SU-DHL-6 (cell line): ENCODE results near the gene DENND5B.

Experiments
- H2AFZ ChIP-seq: fragments of 200-600 bp; sonication (generic); 2 replicates; pipeline ENCODE4 v1.6.1; 2014; ENCODE audit warnings: low read depth, mild to moderate bottlenecking, moderate library complexity, mixed read lengths, antibody characterized with exemption, low read length; ENCODE audit not compliant: severe bottlenecking
- H3F3A ChIP-seq: fragments of 200-600 bp; shearing (Covaris generic); 2 replicates; pipeline ENCODE4 v1.6.0; 2016; ENCODE audit warnings: antibody characterized with exemption, mild to moderate bottlenecking; ENCODE audit not compliant: insufficient read depth
- H3K27ac ChIP-seq: fragments of 200-600 bp; sonication (generic); 2 replicates; pipeline ENCODE4 v1.5.1; 2016; ENCODE audit warnings: low read depth, mild to moderate bottlenecking, low read length, moderate library complexity, mixed read lengths
- H3K27me3 ChIP-seq: fragments of 200-600 bp; sonication (generic), shearing (Covaris generic); 2 replicates; pipeline ENCODE4 v1.6.0; 2014; ENCODE audit warnings: mild to moderate bottlenecking, low read length
- H3K36me3 ChIP-seq: fragments of 200-600 bp; sonication (generic); 2 replicates; pipeline ENCODE4 v1.6.1; 2014; ENCODE audit warnings: mild to moderate bottlenecking, low read length, mixed read lengths
- H3K4me2 ChIP-seq: fragments of 300-600, 200-600 bp; shearing (Covaris generic), sonication (generic); 2 replicates; pipeline ENCODE4 v1.6.0; 2014; ENCODE audit warnings: low read length, low read depth, mild to moderate bottlenecking; ENCODE audit not compliant: poor library complexity, severe bottlenecking
- H3K4me3 ChIP-seq: fragments of 200-600 bp; sonication (generic); 2 replicates; pipeline ENCODE4 v1.5.1; 2014; ENCODE audit warnings: antibody characterized with exemption, low read length, mild to moderate bottlenecking, mixed read lengths; ENCODE audit not compliant: insufficient read depth, poor library complexity, severe bottlenecking
- H3K79me2 ChIP-seq: fragments of 200-600 bp; sonication (generic); 2 replicates; pipeline ENCODE4 v1.6.1; 2014; ENCODE audit warnings: mild to moderate bottlenecking, low read length, moderate library complexity; ENCODE audit not compliant: insufficient read depth
- H3K9ac ChIP-seq: fragments of 200-600 bp; sonication (generic); 2 replicates; pipeline ENCODE4 v1.7.0; 2014; ENCODE audit warnings: mild to moderate bottlenecking, low read length
- H3K9me2 ChIP-seq: fragments of 200-600 bp; sonication (generic); replicated peaks from 2 replicates; pipeline ENCODE4 v1.6.1; 2014; ENCODE audit warnings: low read length; ENCODE audit not compliant: insufficient read depth
- H3K9me3 ChIP-seq: fragments of 200-600 bp; sonication (generic); 2 replicates; pipeline ENCODE4 v1.6.1; 2014; ENCODE audit warnings: low read length, mixed read lengths; ENCODE audit not compliant: insufficient read depth
- H4K20me1 ChIP-seq: fragments of 200-600 bp; sonication (generic); 2 replicates; pipeline ENCODE4 v1.6.1; 2014; ENCODE audit warnings: low read depth, mild to moderate bottlenecking, antibody characterized with exemption, low read length, moderate library complexity, mixed read lengths
- EZH2phosphoT487 ChIP-seq: fragments of 200-600 bp; sonication (generic), shearing (Covaris generic); conservative IDR thresholded peaks from 2 replicates; pipeline ENCODE4 v1.6.1; 2018; ENCODE audit warnings: mild to moderate bottlenecking, antibody characterized with exemption, low read length, moderate library complexity, mixed read lengths
- TF ChIP-seq, protein P1 (sequence below): fragments of 200-600 bp; sonication (generic); IDR thresholded peaks from one replicate; pipeline ENCODE4 v1.5.1; 2017; ENCODE audit warnings: antibody characterized with exemption, mild to moderate bottlenecking, low read length, moderate library complexity; ENCODE audit not compliant: insufficient read depth, poor library complexity, severe bottlenecking

Gene DENND5B

DNA sequence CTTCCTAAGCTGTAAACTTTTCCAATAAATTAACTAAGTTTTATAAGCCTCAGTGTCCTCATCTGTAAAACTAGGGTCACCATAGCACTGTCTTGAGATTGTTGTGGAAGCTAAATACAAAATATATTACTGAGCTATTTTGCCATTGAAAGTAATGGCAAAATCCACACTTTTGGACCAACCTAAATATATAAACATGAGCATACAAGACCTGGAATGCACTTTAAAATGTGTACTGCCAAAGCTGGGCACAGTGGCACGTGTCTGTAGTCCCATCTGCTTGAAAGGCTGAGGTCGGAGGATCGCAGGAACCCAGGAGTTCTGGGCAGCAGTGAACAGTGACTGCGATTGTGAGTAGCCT, 235.2 kb downstream of the DENND5B start:
- Histone ChIP-seq H3K27ac (no peak overlapping the region), H3F3A (no peaks in the 10 kb centered on the region), H3K9ac (no peak overlapping the region), H3K9me3 (no peaks in the 10 kb centered on the region), H3K4me2 (no peak overlapping the region), H3K36me3 (no peaks in the 10 kb centered on the region), H3K27me3 (no peaks in the 10 kb centered on the region), H4K20me1 (no peaks in the 10 kb centered on the region), H3K4me3 (no peak overlapping the region), H2AFZ (no peak overlapping the region), H3K9me2 (no peaks in the 10 kb centered on the region), H3K79me2 (no peaks in the 10 kb centered on the region)
- TF ChIP-seq, protein P1, sequence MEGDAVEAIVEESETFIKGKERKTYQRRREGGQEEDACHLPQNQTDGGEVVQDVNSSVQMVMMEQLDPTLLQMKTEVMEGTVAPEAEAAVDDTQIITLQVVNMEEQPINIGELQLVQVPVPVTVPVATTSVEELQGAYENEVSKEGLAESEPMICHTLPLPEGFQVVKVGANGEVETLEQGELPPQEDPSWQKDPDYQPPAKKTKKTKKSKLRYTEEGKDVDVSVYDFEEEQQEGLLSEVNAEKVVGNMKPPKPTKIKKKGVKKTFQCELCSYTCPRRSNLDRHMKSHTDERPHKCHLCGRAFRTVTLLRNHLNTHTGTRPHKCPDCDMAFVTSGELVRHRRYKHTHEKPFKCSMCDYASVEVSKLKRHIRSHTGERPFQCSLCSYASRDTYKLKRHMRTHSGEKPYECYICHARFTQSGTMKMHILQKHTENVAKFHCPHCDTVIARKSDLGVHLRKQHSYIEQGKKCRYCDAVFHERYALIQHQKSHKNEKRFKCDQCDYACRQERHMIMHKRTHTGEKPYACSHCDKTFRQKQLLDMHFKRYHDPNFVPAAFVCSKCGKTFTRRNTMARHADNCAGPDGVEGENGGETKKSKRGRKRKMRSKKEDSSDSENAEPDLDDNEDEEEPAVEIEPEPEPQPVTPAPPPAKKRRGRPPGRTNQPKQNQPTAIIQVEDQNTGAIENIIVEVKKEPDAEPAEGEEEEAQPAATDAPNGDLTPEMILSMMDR, result no peak
- TF ChIP-seq EZH2phosphoT487, result no peak

DNA sequence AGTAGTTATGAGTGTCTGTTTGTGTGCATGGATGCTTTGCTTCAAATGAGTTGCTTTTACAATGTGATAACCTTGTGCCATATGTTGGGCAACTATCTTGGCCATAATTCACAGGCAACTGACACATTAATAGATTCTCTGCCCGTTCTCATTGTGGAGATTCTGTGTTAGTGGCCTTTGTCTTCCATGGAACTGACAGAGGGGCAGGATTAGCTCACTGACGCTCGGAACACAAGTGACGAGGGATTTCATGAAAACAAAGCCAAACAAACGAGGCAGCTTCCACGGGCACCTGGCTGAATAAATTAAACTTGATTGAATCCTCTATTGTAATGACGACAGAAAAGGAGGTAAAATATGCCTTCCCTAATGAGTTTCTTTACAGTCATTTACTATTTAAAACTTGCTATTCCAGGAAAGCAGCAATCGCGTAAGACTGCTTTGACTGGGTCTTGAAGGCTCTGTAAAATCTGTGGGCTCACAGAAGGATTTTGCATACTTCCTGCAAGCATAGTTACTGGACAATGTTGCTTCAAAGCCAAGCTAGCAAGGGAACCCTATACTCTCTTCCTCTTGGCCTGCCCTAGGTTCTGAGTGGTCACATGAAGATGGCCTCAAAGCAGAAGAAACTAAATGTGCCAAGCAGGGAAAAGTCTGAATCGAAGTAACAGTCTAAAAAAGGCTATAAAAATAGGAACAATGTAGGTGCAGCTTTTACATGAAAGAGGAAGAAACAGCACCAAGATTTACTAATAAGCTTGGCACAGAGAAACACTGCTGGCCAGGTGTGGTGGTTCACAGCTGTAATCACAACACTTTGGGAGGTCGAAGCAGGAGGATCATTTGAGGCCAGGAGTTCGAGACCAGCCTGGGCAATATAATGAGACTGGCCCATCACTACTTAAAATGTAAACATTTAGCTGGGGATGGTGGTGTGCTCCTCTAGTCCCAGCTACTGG, 236.9 kb downstream of the DENND5B start:
- Histone ChIP-seq H3K36me3 (no peaks in the 10 kb centered on the region), H3K4me3 (no peak overlapping the region), H3K9me3 (no peaks in the 10 kb centered on the region), H2AFZ (peak overlapping the region; percentile 14), H3K79me2 (no peaks in the 10 kb centered on the region), H3F3A (no peaks in the 10 kb centered on the region), H4K20me1 (no peaks in the 10 kb centered on the region), H3K27ac (no peak overlapping the region), H3K27me3 (no peaks in the 10 kb centered on the region), H3K9ac (no peak overlapping the region), H3K9me2 (no peaks in the 10 kb centered on the region), H3K4me2 (peak overlapping the region; percentile 1)
- no peak for TF ChIP-seq EZH2phosphoT487
- TF ChIP-seq, protein P1, result no peak

DNA sequence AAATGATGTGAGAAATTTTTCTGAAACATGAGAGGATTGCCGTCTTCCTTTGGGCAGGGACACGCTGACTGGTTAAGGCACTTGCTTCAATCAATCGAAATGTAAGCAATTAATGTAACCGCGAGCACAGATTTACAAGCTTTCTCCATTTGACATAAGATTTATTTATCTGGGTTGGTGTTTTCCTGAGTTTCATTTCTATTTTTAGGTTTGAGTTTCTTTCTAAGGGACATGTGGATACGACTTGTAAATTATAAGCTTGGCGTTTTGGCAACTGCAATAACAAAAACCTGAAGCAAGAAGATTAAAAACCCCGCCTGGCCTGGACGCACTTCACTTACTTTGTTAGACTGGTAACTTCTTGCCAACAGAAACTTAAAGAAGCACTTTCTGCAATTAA, 244.7 kb downstream of the DENND5B start:
- TF ChIP-seq, protein P1, result no peak
- no peak for TF ChIP-seq EZH2phosphoT487
- H3K27me3 ChIP-seq, result no peaks in the 10 kb centered on the region

More for the DNA sequence above, 244.7 kb downstream of the DENND5B start:
- Histone ChIP-seq H3F3A (no peaks in the 10 kb centered on the region), H3K4me2 (no peak overlapping the region), H3K4me3 (no peak overlapping the region), H2AFZ (no peak overlapping the region), H3K36me3 (no peaks in the 10 kb centered on the region), H3K9me2 (no peaks in the 10 kb centered on the region), H3K79me2 (no peaks in the 10 kb centered on the region), H3K9me3 (no peaks in the 10 kb centered on the region), H3K27ac (no peak overlapping the region), H4K20me1 (no peaks in the 10 kb centered on the region), H3K9ac (no peak overlapping the region)
